GM19193 (cell line): ENCODE data around the gene PHF21A.

Source experiments
- POLR2A ChIP-seq: IDR thresholded peaks from 4 replicates; pipeline ENCODE4 v1.6.1; 2011; ENCODE audit not compliant: insufficient read depth, insufficient read length; ENCODE audit errors: extremely low read depth

The PHF21A gene

GRCh38 chr11:45985212-45985611 is 136.0 kb downstream of the PHF21A start:
- TF ChIP-seq POLR2A: no peak

DNA sequence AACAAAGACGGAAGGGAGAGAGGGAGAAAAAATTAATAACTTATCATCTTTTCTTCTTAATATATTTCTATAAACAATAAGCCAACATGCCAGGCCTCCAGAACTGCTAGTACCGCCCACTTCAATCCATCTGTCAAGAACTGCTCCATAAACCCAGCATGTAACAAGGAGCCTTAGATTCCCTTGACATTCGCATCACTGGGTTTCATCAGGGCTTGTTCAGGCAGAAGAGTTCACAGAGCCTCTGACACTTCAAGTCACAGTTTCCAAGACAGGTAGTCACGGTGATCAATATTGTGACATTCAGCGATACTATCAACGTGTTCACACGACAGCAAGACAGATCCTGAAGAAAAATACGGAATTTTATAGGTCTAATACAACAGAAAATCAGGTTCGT is 137.1 kb downstream of the PHF21A start:
- no peak for TF ChIP-seq POLR2A

- no peak for TF ChIP-seq POLR2A
Measured at GRCh38 chr11:45983471-45983845, 137.8 kb downstream of the PHF21A start.

GRCh38 chr11:45982656-45983470 is 138.4 kb downstream of the PHF21A start:
- TF ChIP-seq POLR2A: no peak

DNA sequence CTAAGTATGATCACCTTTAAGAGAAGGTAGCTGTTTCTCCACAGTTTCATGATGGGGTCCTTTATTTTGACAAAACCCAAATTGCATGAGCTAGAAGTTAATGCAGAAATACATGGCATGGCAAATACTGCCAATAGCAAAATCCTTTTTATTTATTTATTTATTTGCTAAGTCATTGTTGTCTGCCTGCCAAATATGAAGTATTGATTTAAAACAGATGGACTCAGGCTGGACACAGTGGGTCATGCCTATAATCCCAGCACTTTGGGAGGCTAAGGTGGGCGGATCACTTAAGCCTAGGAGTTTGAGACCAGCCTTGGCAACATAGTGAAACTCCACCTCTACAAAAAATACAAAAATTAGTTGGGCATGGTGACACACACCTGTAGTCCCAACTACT is 146.4 kb downstream of the PHF21A start:
- no peak for TF ChIP-seq POLR2A

- no peak for TF ChIP-seq POLR2A
Measured at GRCh38 chr11:45973601-45974000, 147.7 kb downstream of the PHF21A start.

DNA sequence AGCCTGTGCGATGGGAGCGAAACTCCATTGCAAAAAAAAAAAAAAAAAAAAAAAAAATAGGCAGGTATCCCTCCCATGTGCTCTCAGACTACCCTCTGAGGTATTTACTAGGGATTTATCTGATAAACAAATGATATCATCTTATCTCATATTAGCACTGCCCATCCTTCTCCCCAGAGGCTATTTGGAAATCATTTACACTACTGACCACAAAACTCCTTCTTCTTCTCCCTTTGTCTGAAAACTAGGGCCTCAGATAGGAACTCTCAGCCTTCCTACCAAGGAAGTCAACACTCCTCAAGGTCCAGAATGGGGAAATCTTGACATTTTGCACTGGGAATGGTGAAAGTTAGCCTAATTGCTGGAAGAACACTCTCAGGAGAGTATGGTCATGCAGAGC is 152.4 kb downstream of the PHF21A start:
- TF ChIP-seq POLR2A: no peak

- no peak for TF ChIP-seq POLR2A
Measured at GRCh38 chr11:45967506-45967905, 153.7 kb downstream of the PHF21A start.

DNA sequence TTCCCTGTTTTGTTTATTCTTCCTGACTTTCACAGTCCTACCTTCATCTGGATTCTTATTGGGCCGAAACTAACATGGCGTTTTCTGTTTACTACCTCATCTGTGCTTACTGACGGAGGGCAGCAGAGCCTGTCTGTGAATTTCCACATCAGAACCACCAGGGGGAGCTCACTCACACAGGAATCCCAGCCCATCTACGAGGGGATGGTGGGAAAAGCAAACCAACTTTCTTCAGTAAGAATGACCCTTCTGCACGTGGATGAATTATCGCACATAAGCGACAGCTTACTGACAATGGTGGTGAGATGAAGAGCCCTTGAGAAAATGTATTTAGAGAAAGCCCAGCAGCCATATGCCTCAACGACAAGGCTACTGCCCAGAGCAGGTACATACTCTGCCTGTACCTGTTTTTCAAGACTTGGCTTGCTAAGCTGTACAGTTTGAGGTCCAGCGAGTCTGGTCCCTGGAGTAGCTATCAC is 156.3 kb downstream of the PHF21A start:
- no peak for TF ChIP-seq POLR2A

- no peak for TF ChIP-seq POLR2A
Measured at GRCh38 chr11:45961751-45962240, 159.5 kb downstream of the PHF21A start.

GRCh38 chr11:45960387-45961095 is 160.7 kb downstream of the PHF21A start:
- no peak for TF ChIP-seq POLR2A

DNA sequence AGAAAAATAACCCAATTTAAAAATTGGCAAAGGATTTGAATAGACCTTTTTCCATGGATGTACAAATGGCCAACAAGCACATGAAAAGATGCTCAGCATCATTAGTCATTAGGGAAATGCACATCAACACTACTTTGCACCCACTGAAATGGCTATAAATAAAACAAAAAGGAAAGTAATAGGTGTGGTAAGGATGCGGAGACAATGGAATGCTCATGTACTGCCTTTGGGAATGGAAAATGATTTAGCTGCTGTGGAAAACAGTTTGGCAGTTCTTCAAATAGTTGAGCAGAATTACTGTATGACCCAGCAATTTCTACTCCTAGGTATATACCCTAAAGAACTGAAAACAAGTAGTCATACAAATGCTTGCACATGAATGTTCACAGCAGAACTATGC is 161.4 kb downstream of the PHF21A start:
- no peak for TF ChIP-seq POLR2A

DNA sequence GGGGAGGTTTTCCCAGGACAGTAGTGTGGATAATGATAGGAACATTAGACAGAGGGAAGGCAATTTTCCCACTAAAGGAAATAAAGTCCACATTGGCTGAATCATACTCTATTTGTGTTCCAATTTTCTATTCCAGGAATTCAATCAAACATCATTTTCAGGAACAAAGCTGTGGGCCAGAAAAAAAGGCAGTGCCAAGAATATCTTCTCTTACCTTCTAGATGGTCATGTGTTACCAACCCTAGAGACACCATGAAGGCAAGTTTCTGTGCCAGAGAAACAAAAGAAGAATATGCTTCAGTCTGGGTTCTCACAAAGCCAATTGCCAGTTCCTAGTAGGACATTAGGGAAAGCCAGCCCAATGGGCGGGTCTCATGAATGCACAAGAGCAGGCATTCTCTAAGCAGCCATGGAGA is 171.3 kb downstream of the PHF21A start:
- TF ChIP-seq POLR2A: no peak

DNA sequence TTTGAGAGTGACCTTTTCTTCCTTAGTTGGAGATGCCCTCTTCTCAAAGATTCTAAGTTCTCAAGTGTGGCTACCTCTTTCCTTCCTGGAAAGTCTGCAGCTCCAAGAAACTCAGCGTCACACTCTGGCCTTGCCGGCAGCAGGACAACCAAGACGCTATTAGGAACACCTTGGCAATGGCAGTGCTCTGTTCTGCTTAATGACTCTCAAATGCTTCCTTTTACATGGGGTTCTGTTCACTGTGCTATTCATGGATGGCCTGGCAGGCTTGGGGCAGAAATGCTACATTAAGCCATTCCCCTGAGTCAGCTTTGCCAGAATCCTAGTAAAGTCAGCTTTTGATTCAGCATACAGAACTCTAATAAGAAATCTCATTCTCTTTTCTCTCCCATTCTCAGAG is 172.9 kb downstream of the PHF21A start:
- TF ChIP-seq POLR2A: no peak

- no peak for TF ChIP-seq POLR2A
Measured at GRCh38 chr11:45947885-45948284, 173.4 kb downstream of the PHF21A start.
